Endothelial cell of umbilical vein (primary cell): ENCODE measurements around the gene CACNA2D2. TPM values are rescaled to one million over a fixed set of nuclear protein-coding genes. Genes with fewer than 3 reads are reported as not detected.

Source experiments
- BruUV-seq: library from RNA; stranded (reverse); fragments of 400-500 nt; replicated peaks from 2 replicates; lab custom pipeline; 2021; lab: Mats Ljungman, UMichigan
- CTCF ChIA-PET: fragments of 300-600, 350-600 bp; sonication (Branson Sonifier 250); formaldehyde crosslinking; loops from one replicate; lab custom pipeline; 2021; ENCODE audit warnings: antibody characterized with exemption, inconsistent platforms; lab: Charles Lee
- POLR2A ChIA-PET: fragments of 300-600, 350-600 bp; sonication (Branson Sonifier 250); formaldehyde crosslinking; loops from one replicate; lab custom pipeline; 2021; ENCODE audit warnings: antibody characterized with exemption, inconsistent platforms; lab: Charles Lee
- DNase-seq: peaks from one replicate; pipeline ENCODE4 v3.0.0-alpha.2; 2011; ENCODE audit warnings: low read depth, low spot score
- FAIRE-seq: peaks from 2 replicates; lab custom pipeline; 2011; peaks lifted over from hg19 to GRCh38; lab: Jason Lieb, UNC
- H2AFZ ChIP-seq: 2 replicates; pipeline ENCODE4 v1.6.0; 2012; ENCODE audit warnings: low read depth, low read length, control low read depth, inconsistent platforms
- H3K27ac ChIP-seq: 2 replicates; pipeline ENCODE4 v1.5.1; 2011; ENCODE audit warnings: low read depth, mild to moderate bottlenecking, control low read depth, low read length, moderate library complexity; ENCODE audit not compliant: insufficient read depth
- H3K27me3 ChIP-seq, 2 experiments: 2 replicates each; pipeline versions ENCODE4 v1.6.0 to v1.6.1; 2011; ENCODE audit warnings: low read length in 2 of 2, mixed read lengths in 1 of 2; ENCODE audit not compliant: control insufficient read depth in 2 of 2, insufficient read depth in 2 of 2
- H3K36me3 ChIP-seq, 2 experiments: 2 replicates in 1 of 2; 3 replicates in 1 of 2; pipeline ENCODE4 v1.5.1; 2011; ENCODE audit warnings: low read length in 2 of 2, mild to moderate bottlenecking in 1 of 2, moderate library complexity in 1 of 2; ENCODE audit not compliant: control insufficient read depth in 2 of 2, insufficient read depth in 2 of 2; ENCODE audit errors: extremely low read depth in 1 of 2
- H3K4me1 ChIP-seq: 3 replicates; pipeline ENCODE4 v1.5.1; 2011; ENCODE audit warnings: mild to moderate bottlenecking, low read length; ENCODE audit not compliant: control insufficient read depth, insufficient read depth; ENCODE audit errors: extremely low read depth
- H3K4me2 ChIP-seq: 2 replicates; pipeline ENCODE4 v1.6.1; 2011; ENCODE audit warnings: low read length, control low read depth, mixed read lengths; ENCODE audit not compliant: insufficient read depth
- H3K4me3 ChIP-seq, 3 experiments: fragments of 200-600 bp in 1 of 3; sonication (generic), shearing (Covaris generic) in 1 of 3; replicated peaks in 1 of 3; 2 replicates each; pipeline ENCODE4 v1.5.1; 2011 to 2016; ENCODE audit warnings: control low read depth in 3 of 3, low read length in 3 of 3, mild to moderate bottlenecking in 2 of 3, inconsistent platforms in 1 of 3, low read depth in 1 of 3, moderate library complexity in 1 of 3; ENCODE audit not compliant: insufficient read depth in 1 of 3
- H3K79me2 ChIP-seq: 2 replicates; pipeline ENCODE4 v1.6.0; 2012; ENCODE audit warnings: low read length, inconsistent platforms; ENCODE audit not compliant: control insufficient read depth, insufficient read depth
- H3K9ac ChIP-seq: replicated peaks from 2 replicates; pipeline ENCODE3; 2011; ENCODE audit warnings: low read length, control low read depth; ENCODE audit not compliant: insufficient read depth; ENCODE audit errors: extremely low read depth
- H3K9me1 ChIP-seq: replicated peaks from 3 replicates; pipeline ENCODE4 v1.6.0; 2011; ENCODE audit warnings: mild to moderate bottlenecking, low read length; ENCODE audit not compliant: control insufficient read depth, insufficient read depth; ENCODE audit errors: extremely low read depth
- H3K9me3 ChIP-seq: replicated peaks from 2 replicates; pipeline ENCODE4 v1.5.1; 2012; ENCODE audit warnings: low read length, inconsistent platforms; ENCODE audit not compliant: control insufficient read depth, insufficient read depth
- H4K20me1 ChIP-seq: replicated peaks from 2 replicates; pipeline ENCODE3; 2011; ENCODE audit warnings: mild to moderate bottlenecking, low read length; ENCODE audit not compliant: control insufficient read depth, insufficient read depth; ENCODE audit errors: extremely low read depth
- EZH2 ChIP-seq: IDR thresholded peaks from 2 replicates; pipeline ENCODE4 v1.6.1; 2012; ENCODE audit warnings: borderline replicate concordance, low read depth, mild to moderate bottlenecking, moderate library complexity, low read length, inconsistent platforms; ENCODE audit not compliant: severe bottlenecking
- FOS ChIP-seq: IDR thresholded peaks from 2 replicates; pipeline ENCODE4 v1.6.1; 2011; ENCODE audit warnings: mild to moderate bottlenecking, low read length, moderate library complexity, borderline replicate concordance; ENCODE audit not compliant: insufficient read depth
- GATA2 ChIP-seq: IDR thresholded peaks from 2 replicates; pipeline ENCODE4 v1.7.0; 2011; ENCODE audit warnings: low read depth, mild to moderate bottlenecking, moderate library complexity, mixed read lengths, low read length; ENCODE audit not compliant: insufficient read length, insufficient read depth
- JUN ChIP-seq: IDR thresholded peaks from 2 replicates; pipeline ENCODE4 v1.6.1; 2011; ENCODE audit warnings: borderline replicate concordance, low read depth; ENCODE audit not compliant: insufficient read length, insufficient read depth
- MYC ChIP-seq: IDR thresholded peaks from one replicate; pipeline ENCODE4 v1.6.1; 2011; ENCODE audit warnings: mild to moderate bottlenecking, low read depth, low read length
- POLR2A ChIP-seq: IDR thresholded peaks from 2 replicates; pipeline ENCODE4 v1.6.1; 2012; ENCODE audit warnings: low read depth, mild to moderate bottlenecking, control low read depth, low read length
- POLR2AphosphoS5 ChIP-seq: IDR thresholded peaks from 2 replicates; pipeline ENCODE4 v1.6.1; 2012; ENCODE audit warnings: low read depth, mild to moderate bottlenecking, control low read depth, low read length, moderate library complexity; ENCODE audit not compliant: insufficient read depth
- dilution Hi-C: fragments of 300-500 bp; cut with MboI; formaldehyde crosslinking; loops from one replicate; pipeline ENCODE4 v1.15.0; 2019; ENCODE audit warnings: low sequenced_read_pairs; ENCODE audit not compliant: extremely low pct_ligation_motif_present
- intact Hi-C: fragments of 100-400 bp; cut with micrococcal nuclease; formaldehyde crosslinking; loops from one replicate; pipeline ENCODE4 v1.10.0; 2022
- polyA plus RNA-seq, 4 experiments: library from polyadenylated mRNA; depleted of rRNA in 3 of 4; stranded (reverse) in 3 of 4; unstranded in 1 of 4; fragments of >200 nt; gene quantifications; 2 replicates each; pipeline versions ENCODE4 v1.2.1 to v1.2.3, GENCODE V29; 2011 to 2012; ENCODE audit warnings: missing spikeins in 1 of 4
- total RNA-seq: library from RNA; stranded (reverse); gene quantifications from 2 replicates; pipeline ENCODE4 v1.2.3, GENCODE V29; 2021
- TF ChIP-seq, protein P1 (sequence below): IDR thresholded peaks from 2 replicates; pipeline ENCODE4 v1.6.1; 2011; ENCODE audit not compliant: insufficient read depth, insufficient read length
- TF ChIP-seq, protein P2 (sequence below), 2 donors: IDR thresholded peaks; 1 replicate in 1 of 2; 2 replicates in 1 of 2; pipeline ENCODE4 v1.5.1; 2011; ENCODE audit warnings: low read length in 2 of 2, mild to moderate bottlenecking in 2 of 2, moderate library complexity in 2 of 2, control low read depth in 1 of 2, inconsistent platforms in 1 of 2, low read depth in 1 of 2; ENCODE audit not compliant: insufficient read depth in 1 of 2; ENCODE audit errors: extremely low read depth in 1 of 2

CACNA2D2 gene
- total and polyA plus RNA-seq, 2 donors (not counting 3 experiments of a cell fraction or from before 2014, with no cell fraction given), result 0.15 TPM; not detected in 1

DNA sequence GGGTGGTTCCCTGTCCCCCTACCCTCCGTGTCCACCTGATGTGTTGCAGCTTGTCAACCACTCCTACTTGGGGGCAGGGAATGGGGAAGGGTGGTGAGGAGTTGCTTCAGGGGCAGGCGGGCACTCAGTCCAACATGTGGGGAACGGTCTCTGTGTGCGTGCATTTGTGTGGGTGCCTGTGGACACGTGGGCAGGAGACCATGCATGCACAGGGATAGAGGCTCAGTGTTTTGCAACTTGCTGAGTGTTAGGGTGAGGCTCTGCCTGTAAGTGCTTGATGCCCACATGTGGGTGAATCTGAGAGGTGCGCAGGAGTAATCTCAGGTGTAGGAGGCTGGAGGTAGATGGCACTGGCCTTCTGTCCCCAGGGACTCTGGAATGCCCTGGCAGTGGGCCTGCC, 119.7 kb downstream of the CACNA2D2 start:
- Histone ChIP-seq H3K9ac (no peak overlapping the region), H3K27ac (no peak overlapping the region), H3K9me1 (no peaks in the 10 kb centered on the region), H4K20me1 (no peaks in the 10 kb centered on the region), H3K4me2 (no peak overlapping the region), H3K9me3 (no peaks in the 10 kb centered on the region), H2AFZ (no peak overlapping the region), H3K4me1 (no peaks in the 10 kb centered on the region), H3K4me3 (no peak overlapping the region), H3K27me3 (no peaks in the 10 kb centered on the region), H3K79me2 (no peaks in the 10 kb centered on the region), H3K36me3 (no peaks in the 10 kb centered on the region)
- FAIRE-seq, result no peak
- DNase-seq, result no peak
- TF ChIP-seq EZH2 (no peak), MYC (no peak), POLR2A (no peak), JUN (no peak), FOS (no peak)
- TF ChIP-seq, protein P1, sequence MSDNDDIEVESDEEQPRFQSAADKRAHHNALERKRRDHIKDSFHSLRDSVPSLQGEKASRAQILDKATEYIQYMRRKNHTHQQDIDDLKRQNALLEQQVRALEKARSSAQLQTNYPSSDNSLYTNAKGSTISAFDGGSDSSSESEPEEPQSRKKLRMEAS, result no peak
- BruUV-seq, result no TSS peak
- intact Hi-C loops (no loop called here), dilution Hi-C loops (no loop called here)
- ChIA-PET CTCF (no interaction called here), POLR2A (no interaction called here)

DNA sequence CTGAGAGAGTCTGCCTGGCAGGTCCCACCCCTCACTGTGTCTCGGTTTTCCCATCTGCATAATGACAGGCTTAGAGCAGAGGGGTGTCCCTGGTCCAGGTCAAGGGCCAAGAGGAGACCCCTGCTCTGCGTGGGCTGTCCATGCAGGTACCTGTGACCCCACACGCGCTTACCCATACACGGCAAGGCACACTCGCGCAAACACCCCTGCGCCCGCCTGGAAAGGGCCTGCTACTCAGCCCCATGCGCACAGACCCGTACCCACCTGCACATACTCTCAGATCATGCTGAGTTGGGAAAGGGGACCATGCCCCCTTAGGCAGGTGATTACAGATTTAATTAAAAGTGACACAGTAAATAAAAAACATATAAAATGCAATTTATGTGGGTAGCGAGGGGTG, 120.7 kb downstream of the CACNA2D2 start:
- ChIA-PET CTCF (no interaction called here), POLR2A (no interaction called here)
- TF ChIP-seq, protein P2, sequence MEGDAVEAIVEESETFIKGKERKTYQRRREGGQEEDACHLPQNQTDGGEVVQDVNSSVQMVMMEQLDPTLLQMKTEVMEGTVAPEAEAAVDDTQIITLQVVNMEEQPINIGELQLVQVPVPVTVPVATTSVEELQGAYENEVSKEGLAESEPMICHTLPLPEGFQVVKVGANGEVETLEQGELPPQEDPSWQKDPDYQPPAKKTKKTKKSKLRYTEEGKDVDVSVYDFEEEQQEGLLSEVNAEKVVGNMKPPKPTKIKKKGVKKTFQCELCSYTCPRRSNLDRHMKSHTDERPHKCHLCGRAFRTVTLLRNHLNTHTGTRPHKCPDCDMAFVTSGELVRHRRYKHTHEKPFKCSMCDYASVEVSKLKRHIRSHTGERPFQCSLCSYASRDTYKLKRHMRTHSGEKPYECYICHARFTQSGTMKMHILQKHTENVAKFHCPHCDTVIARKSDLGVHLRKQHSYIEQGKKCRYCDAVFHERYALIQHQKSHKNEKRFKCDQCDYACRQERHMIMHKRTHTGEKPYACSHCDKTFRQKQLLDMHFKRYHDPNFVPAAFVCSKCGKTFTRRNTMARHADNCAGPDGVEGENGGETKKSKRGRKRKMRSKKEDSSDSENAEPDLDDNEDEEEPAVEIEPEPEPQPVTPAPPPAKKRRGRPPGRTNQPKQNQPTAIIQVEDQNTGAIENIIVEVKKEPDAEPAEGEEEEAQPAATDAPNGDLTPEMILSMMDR (IDR thresholded peaks at IDR 0.05; ENCODE audit: extremely low read depth in 1 of 2, insufficient read depth in 1 of 2, low read depth in 1 of 2, low read length in 2 of 2), result no peak
- TF ChIP-seq POLR2A (no peak), EZH2 (no peak), MYC (no peak), GATA2 (no peak), JUN (no peak), FOS (no peak), POLR2AphosphoS5 (no peak)
- TF ChIP-seq, protein P1, result no peak
- Histone ChIP-seq H3K27me3 (no peaks in the 10 kb centered on the region), H3K4me3 (no peak overlapping the region), H3K9me1 (no peaks in the 10 kb centered on the region), H3K27ac (no peak overlapping the region), H3K9me3 (no peaks in the 10 kb centered on the region), H3K79me2 (no peaks in the 10 kb centered on the region), H3K36me3 (no peaks in the 10 kb centered on the region), H2AFZ (no peak overlapping the region), H3K4me2 (no peak overlapping the region), H3K4me1 (no peaks in the 10 kb centered on the region), H4K20me1 (no peaks in the 10 kb centered on the region), H3K9ac (no peak overlapping the region)
- intact Hi-C loops, result no loop called here
- DNase-seq (no peak), FAIRE-seq (no peak)
- dilution Hi-C loops, result no loop called here
- BruUV-seq, result no TSS peak
